K562 (cell line): Measurements from ENCODE around the gene ANKRD61. TPM values are rescaled to one million over a fixed set of nuclear protein-coding genes. Genes with fewer than 3 reads are reported as not detected.
A peak's percentile ranks its signal among the peaks of the same experiment; 100 is the strongest.

ENCODE experiments used
- BHLHE40 ChIP-seq: IDR thresholded peaks from 2 replicates; pipeline ENCODE4 v1.6.1; 2011; ENCODE audit warnings: low read length, improper control_type of control experiment
- CBFB ChIP-seq: sonication (generic); formaldehyde crosslinking; IDR thresholded peaks from 2 replicates; pipeline ENCODE4 v1.4.0; 2020; ENCODE audit warnings: mild to moderate bottlenecking, missing genetic modification reagents
- CEBPG ChIP-seq, 3 experiments: fragments of 200-800 bp in 1 of 3; sonication (Bioruptor generic) in 1 of 3; sonication (generic) in 1 of 3; formaldehyde crosslinking in 1 of 3; IDR thresholded peaks in 2 of 3; conservative IDR thresholded peaks in 1 of 3; 2 replicates each; pipeline versions ENCODE4 v1.6.1 to v1.8.0; 2016 to 2022; ENCODE audit warnings: missing compliant biosample characterization in 2 of 3, missing genetic modification characterization in 2 of 3, mild to moderate bottlenecking in 1 of 3, missing genetic modification reagents in 1 of 3
- CHD4 ChIP-seq: fragments of 200-600 bp; sonication (generic); IDR thresholded peaks from 3 replicates; pipeline ENCODE4 v1.6.1; 2012; ENCODE audit warnings: low read depth, mild to moderate bottlenecking, mixed read lengths, low read length, inconsistent platforms; ENCODE audit not compliant: insufficient read depth, insufficient replicate concordance, poor library complexity, severe bottlenecking
- E2F1 ChIP-seq: sonication (generic); formaldehyde crosslinking; IDR thresholded peaks from 2 replicates; pipeline ENCODE4 v1.8.1; 2023; ENCODE audit warnings: mild to moderate bottlenecking, missing genetic modification reagents, moderate library complexity
- FOXJ2 ChIP-seq: fragments of 200-800 bp; sonication (Bioruptor generic); IDR thresholded peaks from 2 replicates; pipeline ENCODE4 v1.6.1; 2016; ENCODE audit warnings: missing genetic modification characterization, missing compliant biosample characterization
- FOXP1 ChIP-seq: sonication (generic); formaldehyde crosslinking; IDR thresholded peaks from 2 replicates; pipeline ENCODE4 v1.8.0; 2022; ENCODE audit warnings: mild to moderate bottlenecking, missing genetic modification reagents
- GABPB1 ChIP-seq: sonication (generic); formaldehyde crosslinking; IDR thresholded peaks from 2 replicates; pipeline ENCODE4 v1.8.0; 2022; ENCODE audit warnings: mild to moderate bottlenecking, missing genetic modification reagents
- JUND ChIP-seq, 2 experiments: IDR thresholded peaks; 2 replicates in 1 of 2; 3 replicates in 1 of 2; pipeline ENCODE4 v1.6.1; 2011; ENCODE audit warnings: borderline replicate concordance in 2 of 2, low read depth in 2 of 2, low read length in 2 of 2, improper control_type of control experiment in 1 of 2, missing biosample characterization in 1 of 2, missing genetic modification characterization in 1 of 2, missing genetic modification reagents in 1 of 2
- NCOA6 ChIP-seq: fragments of 450-650 bp; IDR thresholded peaks from 2 replicates; pipeline ENCODE4 v1.6.1; 2017; ENCODE audit warnings: mild to moderate bottlenecking
- NFXL1 ChIP-seq: fragments of 450-650 bp; formaldehyde crosslinking; IDR thresholded peaks from 2 replicates; pipeline ENCODE4 v1.4.0; 2021; ENCODE audit warnings: mild to moderate bottlenecking
- NR3C1 ChIP-seq: sonication (generic); formaldehyde crosslinking; IDR thresholded peaks from 2 replicates; pipeline ENCODE4 v1.8.1; 2022; ENCODE audit warnings: missing genetic modification reagents
- PCBP1 ChIP-seq: fragments of 200-400 bp; formaldehyde crosslinking; IDR thresholded peaks from 2 replicates; pipeline ENCODE4 v1.6.1; 2018; ENCODE audit warnings: mild to moderate bottlenecking, low read depth, low read length; ENCODE audit not compliant: poor library complexity, severe bottlenecking
- RAD51 ChIP-seq: fragments of 450-650 bp; IDR thresholded peaks from 2 replicates; pipeline ENCODE4 v1.7.1; 2016; ENCODE audit warnings: low read depth, mild to moderate bottlenecking, borderline replicate concordance
- TBP ChIP-seq: optimal IDR thresholded peaks from 2 replicates; pipeline ENCODE3; 2011; ENCODE audit warnings: low read depth, low read length, improper control_type of control experiment
- ZBTB12 ChIP-seq: fragments of 250-450 bp; sonication (Bioruptor Pico); IDR thresholded peaks from 2 replicates; pipeline ENCODE4 v1.4.0; 2020
- ZBTB2 ChIP-seq: fragments of 450-650 bp; IDR thresholded peaks from 2 replicates; pipeline ENCODE4 v1.6.1; 2016; ENCODE audit warnings: antibody characterized with exemption
- ZBTB26 ChIP-seq: fragments of 450-650 bp; formaldehyde crosslinking; IDR thresholded peaks from 2 replicates; pipeline ENCODE4 v1.4.0; 2022; ENCODE audit warnings: missing genetic modification characterization
- ZFP36 ChIP-seq: fragments of 150-350 bp; IDR thresholded peaks from 2 replicates; pipeline ENCODE4 v1.6.1; 2018; ENCODE audit warnings: low read length, low read depth; ENCODE audit not compliant: partially characterized antibody
- ZNF197 ChIP-seq: fragments of 200-800 bp; sonication (Bioruptor generic); IDR thresholded peaks from 2 replicates; pipeline ENCODE4 v1.6.1; 2016; ENCODE audit warnings: low read depth, missing genetic modification characterization, missing compliant biosample characterization
- ZSCAN32 ChIP-seq: fragments of 450-650 bp; formaldehyde crosslinking; IDR thresholded peaks from 2 replicates; pipeline ENCODE4 v1.4.0; 2020; ENCODE audit warnings: mild to moderate bottlenecking, moderate library complexity
- polyA plus RNA-seq, 8 experiments: library from polyadenylated mRNA; depleted of rRNA in 4 of 8; stranded (reverse) in 5 of 8; unstranded in 3 of 8; fragments of >200 nt; fragmentation: Nextera tagmentation in 2 of 8; fragmentation: Illumina TruSeq in 1 of 8; extraction: Ambion mirVana in 2 of 8; extraction: Trizol in 1 of 8; gene quantifications; 2 replicates each; pipeline versions ENCODE4 v1.2.1 to v1.2.3, GENCODE V29; 2011 to 2014; ENCODE audit warnings: inconsistent platforms in 1 of 8, missing spikeins in 1 of 8
- total RNA-seq, 7 experiments: library from RNA; depleted of rRNA in 6 of 7; stranded (reverse); fragments of >200 nt in 6 of 7; fragmentation: Illumina TruSeq in 2 of 7; extraction: Trizol in 2 of 7; gene quantifications; 2 replicates each; pipeline versions ENCODE4 v1.2.1 to v1.2.3, GENCODE V29; 2011 to 2021; ENCODE audit warnings: low replicate concordance in 1 of 7

The ANKRD61 gene
- total and polyA plus RNA-seq, 9 of the 15 experiments (the other 6 are each of a cell fraction or from before 2014, with no cell fraction given): 0.08 to 0.11 (median 0.09) TPM; not detected in 5

GRCh38 chr7:6008668-6009611 lies 22.2 kb upstream of the ANKRD61 start, which contains the start of the genes AIMP2 and PMS2 (continued):
- TF ChIP-seq CEBPG (CRISPR knock-in tag; IDR thresholded peaks at IDR 0.05): peak; percentile 43; the same call in 1 of the 2 replicates
- no peak for TF ChIP-seq CEBPG (tag; conservative IDR thresholded peaks at IDR 0.05 in 1 of 2, IDR thresholded peaks at IDR 0.05 in 1 of 2)
- TF ChIP-seq CHD4: no peak
- peak; percentile 40 for TF ChIP-seq PCBP1
- TF ChIP-seq FOXP1 (CRISPR knock-in tag): peak; percentile 98
- TF ChIP-seq ZNF197 (CRISPR knock-in tag): peak; percentile 26; the same call in 1 of the 2 replicates
- peak; percentile 89 for TF ChIP-seq GABPB1 (CRISPR knock-in tag)
- TF ChIP-seq ZBTB12: peak; percentile 60; the same call in 1 of the 2 replicates
- 0 out of 2 replicates have a peak, but pooled peaks have one; percentile 33 for TF ChIP-seq ZBTB2
- TF ChIP-seq TBP: peak; percentile 58
- TF ChIP-seq FOXJ2: no peak
- no peak for TF ChIP-seq JUND (IDR thresholded peaks at IDR 0.05; ENCODE audit: borderline replicate concordance, low read depth, low read length)
- 0 out of 3 replicates have a peak, but pooled peaks have one; percentile 2 for TF ChIP-seq JUND (tag; IDR thresholded peaks at IDR 0.05; ENCODE audit: borderline replicate concordance, low read depth, low read length)
- TF ChIP-seq BHLHE40: peak; percentile 92
- peak; percentile 95 for TF ChIP-seq E2F1 (CRISPR knock-in tag)
- peak; percentile 39 for TF ChIP-seq CBFB
- peak; percentile 47 for TF ChIP-seq RAD51
- TF ChIP-seq NFXL1 (CRISPR knock-in tag): peak; percentile 72; the same call in 1 of the 2 replicates
- TF ChIP-seq NR3C1: peak; percentile 93
- no peak for TF ChIP-seq ZFP36
- 0 out of 2 replicates have a peak, but pooled peaks have one; percentile 26 for TF ChIP-seq ZBTB26
- no peak for TF ChIP-seq NCOA6
- TF ChIP-seq ZSCAN32: peak; percentile 67; the same call in 1 of the 2 replicates
